Neural crest cell (in vitro differentiated cells): Measurements from ENCODE around the gene OR51D1. TPM values are rescaled to one million over a fixed set of nuclear protein-coding genes. Genes with fewer than 3 reads are reported as not detected.
A peak's percentile ranks its signal among the peaks of the same experiment; 100 is the strongest.

Experiments used
- DNase-seq: peaks from one replicate; pipeline ENCODE4 v3.0.0; 2021; ENCODE audit warnings: low read depth, mixed read lengths, low spot score
- H3K27ac Mint-ChIP-seq: one replicate; pipeline ENCODE4 v1.8.0; 2021; ENCODE audit warnings: mild to moderate bottlenecking, mixed read lengths; ENCODE audit not compliant: unreplicated experiment
- H3K27me3 Mint-ChIP-seq: 2 replicates; pipeline ENCODE4 v1.8.0; 2021; ENCODE audit warnings: low read depth, mild to moderate bottlenecking, mixed read lengths
- H3K36me3 Mint-ChIP-seq: 2 replicates; pipeline ENCODE4 v1.8.0; 2021; ENCODE audit warnings: low read depth, mild to moderate bottlenecking, mixed read lengths
- H3K4me1 Mint-ChIP-seq: 2 replicates; pipeline ENCODE4 v1.8.0; 2021; ENCODE audit warnings: mixed read lengths
- H3K4me3 Mint-ChIP-seq: one replicate; pipeline ENCODE4 v1.8.0; 2021; ENCODE audit warnings: mild to moderate bottlenecking, mixed read lengths
- H3K9me3 Mint-ChIP-seq: 2 replicates; pipeline ENCODE4 v1.8.0; 2021; ENCODE audit warnings: mixed read lengths
- total RNA-seq: library from RNA; stranded (reverse); gene quantifications from 2 replicates; pipeline ENCODE4 v1.2.1, GENCODE V29; 2021
- TF ChIP-seq, protein P1 (sequence below): fragments of 200-600 bp; sonication (generic); conservative IDR thresholded peaks from 2 replicates; pipeline ENCODE4 v1.5.0; 2021; ENCODE audit warnings: antibody characterized with exemption, mild to moderate bottlenecking

The OR51D1 gene
- total RNA-seq, 1 donor from 2014 or later: not detected

GRCh38 chr11:4641501-4641900 is 4.2 kb downstream of the OR51D1 start:
- no peak overlapping the region for H3K27ac Mint-ChIP-seq
- H3K4me1 Mint-ChIP-seq: no peaks in the 10 kb centered on the region
- TF ChIP-seq, protein P1, sequence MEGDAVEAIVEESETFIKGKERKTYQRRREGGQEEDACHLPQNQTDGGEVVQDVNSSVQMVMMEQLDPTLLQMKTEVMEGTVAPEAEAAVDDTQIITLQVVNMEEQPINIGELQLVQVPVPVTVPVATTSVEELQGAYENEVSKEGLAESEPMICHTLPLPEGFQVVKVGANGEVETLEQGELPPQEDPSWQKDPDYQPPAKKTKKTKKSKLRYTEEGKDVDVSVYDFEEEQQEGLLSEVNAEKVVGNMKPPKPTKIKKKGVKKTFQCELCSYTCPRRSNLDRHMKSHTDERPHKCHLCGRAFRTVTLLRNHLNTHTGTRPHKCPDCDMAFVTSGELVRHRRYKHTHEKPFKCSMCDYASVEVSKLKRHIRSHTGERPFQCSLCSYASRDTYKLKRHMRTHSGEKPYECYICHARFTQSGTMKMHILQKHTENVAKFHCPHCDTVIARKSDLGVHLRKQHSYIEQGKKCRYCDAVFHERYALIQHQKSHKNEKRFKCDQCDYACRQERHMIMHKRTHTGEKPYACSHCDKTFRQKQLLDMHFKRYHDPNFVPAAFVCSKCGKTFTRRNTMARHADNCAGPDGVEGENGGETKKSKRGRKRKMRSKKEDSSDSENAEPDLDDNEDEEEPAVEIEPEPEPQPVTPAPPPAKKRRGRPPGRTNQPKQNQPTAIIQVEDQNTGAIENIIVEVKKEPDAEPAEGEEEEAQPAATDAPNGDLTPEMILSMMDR: no peak
- peaks cover 10% of the 10 kb centered on the region for H3K27me3 Mint-ChIP-seq
- H3K4me3 Mint-ChIP-seq: no peak overlapping the region
- no peaks in the 10 kb centered on the region for H3K9me3 Mint-ChIP-seq
- H3K36me3 Mint-ChIP-seq: no peaks in the 10 kb centered on the region
- DNase-seq: no peak

GRCh38 chr11:4642043-4642442 is 4.8 kb downstream of the OR51D1 start:
- H3K27ac Mint-ChIP-seq: no peak overlapping the region

DNA sequence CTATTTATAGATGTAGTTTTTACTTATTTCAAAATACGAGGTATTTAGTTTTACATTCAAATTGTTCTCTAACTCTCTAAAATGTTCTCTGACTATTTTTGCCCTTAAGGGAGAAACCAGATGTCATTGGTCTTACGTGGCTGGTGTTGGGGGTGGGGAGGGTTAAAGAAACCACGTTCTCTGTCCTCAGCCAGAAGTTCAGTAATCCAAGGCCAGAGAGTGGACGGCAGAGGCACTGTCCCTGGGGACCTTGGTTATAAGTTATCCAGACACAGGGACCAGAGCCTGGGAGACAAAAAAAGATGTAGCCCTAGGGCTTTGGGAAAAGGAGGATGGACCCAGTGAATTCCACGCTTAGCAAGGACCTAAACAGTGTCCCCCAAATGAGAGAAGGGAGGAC is 5.8 kb downstream of the OR51D1 start:
- Mint-ChIP-seq H3K27ac (no peak overlapping the region), H3K4me1 (no peaks in the 10 kb centered on the region), H3K27me3 (peaks cover 11% of the 10 kb centered on the region), H3K4me3 (no peak overlapping the region), H3K36me3 (no peaks in the 10 kb centered on the region), H3K9me3 (no peaks in the 10 kb centered on the region)
- TF ChIP-seq, protein P1: no peak
- no peak for DNase-seq

More at GRCh38 chr11:4642043-4642442, 4.8 kb downstream of the OR51D1 start:
- Mint-ChIP-seq H3K4me1 (no peaks in the 10 kb centered on the region), H3K36me3 (no peaks in the 10 kb centered on the region), H3K9me3 (no peaks in the 10 kb centered on the region), H3K27me3 (peaks cover 10% of the 10 kb centered on the region), H3K4me3 (no peak overlapping the region)
- TF ChIP-seq, protein P1: no peak
- DNase-seq: no peak

DNA sequence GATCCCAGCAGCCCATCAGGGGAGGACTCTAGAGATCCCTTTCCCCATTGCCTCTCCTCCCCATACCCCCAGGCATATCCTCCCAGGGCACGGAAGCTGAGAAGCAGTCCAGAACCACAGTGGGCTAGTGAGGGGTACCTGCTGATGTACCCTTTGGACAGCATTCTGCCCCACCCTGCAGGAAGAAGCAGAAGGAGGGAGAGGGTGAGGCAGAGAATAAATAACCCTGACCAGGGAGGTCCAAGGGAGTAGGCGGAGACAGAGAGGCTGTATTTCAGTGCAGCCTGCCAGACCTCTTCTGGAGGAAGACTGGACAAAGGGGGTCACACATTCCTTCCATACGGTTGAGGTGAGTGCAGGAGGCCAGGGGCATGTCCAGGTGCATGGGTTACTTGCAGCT is 6.4 kb downstream of the OR51D1 start, which contains the start of gene OR51E1:
Gene OR51E1, plus strand, starts transcription at position 301 of the 400 bp plus-strand sequence. CDS start 8,545 bp downstream, outside the sequence.
- TF ChIP-seq, protein P1: no peak
- no peak within 1 kb of the TSS for H3K4me3 Mint-ChIP-seq
- no peak for DNase-seq
- no peaks in the 10 kb centered on the region for H3K4me1 Mint-ChIP-seq
- H3K27ac Mint-ChIP-seq: peak within 1 kb of the TSS; percentile 83
- H3K36me3 Mint-ChIP-seq: no peaks in the 10 kb centered on the region
- H3K27me3 Mint-ChIP-seq: peaks cover 13% of the 10 kb centered on the region
- no peaks in the 10 kb centered on the region for H3K9me3 Mint-ChIP-seq

DNA sequence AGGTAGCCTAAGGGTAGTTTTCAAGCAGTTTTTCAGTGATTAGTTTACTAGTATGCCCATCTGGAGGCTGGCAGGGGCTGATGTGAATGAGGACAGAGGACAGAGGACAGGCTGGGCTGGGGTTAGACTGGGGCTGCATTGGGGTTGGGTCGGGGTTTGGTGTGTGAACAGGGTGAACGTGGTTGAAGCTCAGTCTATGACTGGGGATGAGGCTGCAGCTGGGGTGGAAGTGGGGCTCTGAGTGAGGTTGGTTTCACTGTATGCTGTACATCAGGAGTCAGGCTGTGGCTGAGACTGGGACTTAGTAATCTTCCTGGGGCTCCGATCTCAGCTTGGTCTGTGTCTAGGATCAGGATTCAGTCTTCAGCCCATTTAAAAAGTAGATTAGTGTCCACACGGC is 7.0 kb downstream of the OR51D1 start:
- TF ChIP-seq, protein P1: no peak
- Mint-ChIP-seq H3K36me3 (no peaks in the 10 kb centered on the region), H3K27ac (no peak overlapping the region), H3K9me3 (no peaks in the 10 kb centered on the region), H3K4me3 (no peak overlapping the region), H3K4me1 (no peaks in the 10 kb centered on the region), H3K27me3 (peaks cover 15% of the 10 kb centered on the region)
- no peak for DNase-seq
